Endothelial cell of hepatic sinusoid (primary cell): ENCODE data around the gene DNAL4.

Experiments used
- in situ Hi-C: cut with HindIII; loops from 2 replicates; pipeline ENCODE4 v1.10.0; 2017; ENCODE audit warnings: low sequenced_read_pairs

The DNAL4 gene

GRCh38 chr22:38760477-38761201 is 33.3 kb downstream of the DNAL4 start:
- in situ Hi-C loops, result no loop called here

GRCh38 chr22:38759005-38759404 is 34.9 kb downstream of the DNAL4 start:
- in situ Hi-C loops, result no loop called here

DNA sequence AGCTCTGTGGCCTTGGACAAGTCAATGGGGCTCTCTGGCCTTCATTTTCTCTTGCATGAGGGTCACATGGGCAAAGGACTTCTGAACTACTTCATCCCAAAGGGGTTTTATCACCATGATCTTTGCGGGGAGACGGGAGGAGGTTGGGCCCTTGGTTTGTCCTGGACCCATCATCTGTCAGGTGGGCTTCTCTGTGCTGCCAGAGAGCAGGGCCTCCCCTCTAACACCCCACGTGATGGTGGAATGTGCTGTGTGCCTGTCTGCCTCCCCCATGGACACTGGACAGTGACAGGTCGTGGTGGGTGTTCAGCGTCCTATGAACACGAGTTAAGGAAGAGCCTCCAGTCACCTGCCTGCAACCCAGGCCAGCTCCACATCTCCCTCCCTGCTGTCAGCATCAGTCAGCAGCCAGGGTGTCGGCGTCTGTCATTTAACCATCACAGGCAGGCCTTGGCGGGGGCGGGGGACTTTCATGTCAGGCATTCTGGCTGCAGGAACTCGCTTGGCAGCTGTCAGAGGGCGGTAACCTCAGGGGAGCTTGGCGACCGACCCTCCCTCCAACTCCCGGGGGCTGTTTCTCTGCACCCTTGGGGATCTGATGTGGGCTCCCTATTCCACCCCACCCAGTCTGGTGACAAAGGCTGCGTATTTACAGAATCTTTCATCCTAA is 35.5 kb downstream of the DNAL4 start:
- in situ Hi-C loops, result no loop called here

DNA sequence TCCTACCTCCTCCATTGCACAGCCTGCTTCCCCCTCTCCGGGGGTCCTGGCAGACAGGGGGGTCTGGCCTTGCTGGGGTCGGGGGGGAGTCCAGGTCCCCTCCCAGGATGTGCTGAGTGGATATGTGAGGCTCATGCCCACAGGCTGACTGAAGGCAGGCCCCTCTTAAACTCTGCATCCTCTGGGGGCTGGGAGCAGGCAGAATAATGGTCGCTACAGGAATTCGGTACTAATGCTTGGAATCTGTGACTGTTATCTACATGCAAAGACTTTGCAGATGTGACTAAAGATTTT is 36.5 kb downstream of the DNAL4 start:
- in situ Hi-C loops, result no loop called here

- in situ Hi-C loops, result no loop called here
These were observed 37.1 kb downstream of the DNAL4 start for GRCh38 chr22:38756711-38757463.

DNA sequence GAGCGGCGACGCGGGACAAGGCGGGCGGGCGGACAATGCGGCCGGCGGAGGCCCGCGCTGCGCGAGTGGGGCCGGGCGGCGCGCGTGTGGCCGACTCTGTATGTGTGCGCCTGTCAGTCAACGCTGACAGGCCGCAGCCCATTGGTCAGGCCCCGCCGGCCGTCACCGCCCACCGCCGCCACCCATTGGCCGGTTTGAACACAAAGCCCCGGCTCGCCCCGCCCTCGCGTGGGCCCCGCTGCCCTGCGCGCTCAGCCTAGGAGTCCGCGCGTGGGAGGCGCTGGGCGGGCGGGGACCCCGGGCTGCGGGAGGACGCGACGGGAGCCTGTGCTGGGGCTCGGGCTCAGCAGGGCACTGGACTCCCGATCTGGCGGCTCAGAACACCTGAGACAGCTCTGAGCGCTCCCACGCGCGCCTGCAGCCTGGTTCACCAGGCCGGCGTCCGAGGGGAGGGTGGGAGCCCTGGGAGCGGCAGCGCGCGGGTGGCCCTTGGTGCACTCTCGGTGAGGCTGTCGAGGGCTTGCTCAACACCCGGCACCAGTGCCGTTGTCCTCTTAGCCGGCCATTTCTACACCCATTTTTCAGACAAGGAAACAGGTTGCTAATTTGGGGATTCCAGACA is 37.9 kb downstream of the DNAL4 start, which contains the start of gene SUN2:
TSS of gene SUN2 (minus strand) at position 88 of the 622 bp plus-strand sequence. CDS start 3,370 bp downstream, outside the sequence.
- in situ Hi-C loops, result no loop called here

- in situ Hi-C loops, result no loop called here
These were observed 38.6 kb downstream of the DNAL4 start for GRCh38 chr22:38755155-38755910.

- in situ Hi-C loops, result no loop called here
These were observed 39.2 kb downstream of the DNAL4 start for GRCh38 chr22:38754751-38755154.

GRCh38 chr22:38753948-38754750 is 39.8 kb downstream of the DNAL4 start:
- in situ Hi-C loops, result no loop called here

- in situ Hi-C loops, result no loop called here
These were observed 42.3 kb downstream of the DNAL4 start for GRCh38 chr22:38751422-38752346.

GRCh38 chr22:38751066-38751421 is 42.9 kb downstream of the DNAL4 start:
- in situ Hi-C loops, result no loop called here

- in situ Hi-C loops, result no loop called here
These were observed 43.3 kb downstream of the DNAL4 start for GRCh38 chr22:38750638-38751037.

DNA sequence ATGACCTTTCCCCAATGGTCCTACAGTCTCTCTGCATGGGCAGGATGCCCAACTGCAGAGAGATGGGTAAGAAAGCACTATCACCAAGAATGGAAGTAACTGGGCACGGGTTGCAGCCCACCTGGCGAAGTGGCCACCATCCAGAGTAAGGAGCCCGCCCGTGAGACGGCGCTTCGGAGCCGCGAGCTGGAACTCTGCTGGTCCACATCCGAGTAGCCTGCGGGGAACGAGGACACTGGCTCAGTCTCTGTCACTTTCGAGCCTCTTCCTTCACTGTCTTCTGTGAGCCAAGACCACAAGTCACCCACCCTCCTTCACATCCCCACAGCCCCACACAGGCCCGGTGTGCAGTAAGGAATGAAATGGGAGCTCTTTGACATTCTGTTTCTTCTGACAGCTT is 43.8 kb downstream of the DNAL4 start:
- in situ Hi-C loops, result no loop called here

- in situ Hi-C loops, result no loop called here
These were observed 45.3 kb downstream of the DNAL4 start for GRCh38 chr22:38748487-38749136.

GRCh38 chr22:38745676-38746460 is 48.1 kb downstream of the DNAL4 start:
- in situ Hi-C loops, result no loop called here

- in situ Hi-C loops, result no loop called here
These were observed 49.0 kb downstream of the DNAL4 start for GRCh38 chr22:38744981-38745380.

- in situ Hi-C loops, result no loop called here
These were observed 51.6 kb downstream of the DNAL4 start for GRCh38 chr22:38742176-38742942.
